ENCODE measurements around the gene PROB1.
A peak's percentile ranks its signal among the peaks of the same experiment; 100 is the strongest.

Gene PROB1

GRCh38 chr5:139431706-139432105 is 36.8 kb upstream of the PROB1 start:
- H3K4me3 ChIP-seq (ENCODE audit: control insufficient read depth, low read depth, low read length): no peak overlapping the region
- DNase-seq (ENCODE audit: low read depth): no peak
- no peak for TF ChIP-seq CTCF (IDR thresholded peaks at IDR 0.05; ENCODE audit: control insufficient read depth, insufficient read depth, low read depth, low read length, missing control alignments)

DNA sequence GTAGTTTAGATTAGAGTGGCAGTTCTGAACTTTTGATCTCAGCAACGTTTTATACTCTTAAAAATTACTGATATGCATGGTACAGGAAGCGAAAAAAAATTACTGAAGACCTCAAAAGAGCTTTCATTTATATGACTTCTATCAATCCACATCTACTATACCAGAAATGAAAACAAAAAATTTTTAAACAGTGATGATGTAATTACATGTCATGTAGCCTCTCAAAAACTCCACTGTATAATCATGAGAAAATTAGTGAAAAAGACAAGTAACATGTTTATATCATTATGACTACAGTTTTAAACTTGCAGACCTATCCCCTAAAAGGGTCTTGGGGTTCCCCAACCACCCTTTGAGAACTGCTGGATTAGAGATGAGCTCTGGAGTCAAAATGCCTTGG is 35.1 kb upstream of the PROB1 start:
- no peak for DNase-seq (ENCODE audit: low read depth)
- H3K4me3 ChIP-seq (ENCODE audit: control insufficient read depth, low read depth, low read length): no peak overlapping the region
- no peak for TF ChIP-seq CTCF (IDR thresholded peaks at IDR 0.05; ENCODE audit: control insufficient read depth, insufficient read depth, low read depth, low read length, missing control alignments)

GRCh38 chr5:139426203-139426885 is 31.4 kb upstream of the PROB1 start:
- no peak for TF ChIP-seq CTCF (IDR thresholded peaks at IDR 0.05; ENCODE audit: control insufficient read depth, insufficient read depth, low read depth, low read length, missing control alignments)
- DNase-seq (ENCODE audit: low read depth): peak; percentile 46
- no peak overlapping the region for H3K4me3 ChIP-seq (ENCODE audit: control insufficient read depth, low read depth, low read length)

DNA sequence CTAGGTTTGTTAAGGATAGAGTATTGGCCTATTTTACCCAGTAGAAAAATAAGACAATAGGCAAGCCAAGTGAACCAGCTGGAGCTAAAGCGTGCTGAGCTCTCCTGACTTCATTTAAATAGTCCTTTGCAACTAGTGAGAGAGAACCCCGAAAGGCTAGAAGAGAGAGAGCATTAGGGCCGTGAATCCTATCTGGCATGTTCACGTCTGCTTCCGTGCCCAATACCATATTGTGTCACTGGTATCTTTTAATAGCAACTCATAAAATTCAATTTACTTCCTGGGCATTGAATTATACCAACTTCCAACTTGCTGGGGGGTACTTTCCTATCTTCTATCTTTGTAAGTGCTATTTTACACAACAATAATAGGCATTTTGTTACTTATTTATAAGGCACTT is 30.6 kb upstream of the PROB1 start:
- no peak overlapping the region for H3K4me3 ChIP-seq (ENCODE audit: control insufficient read depth, low read depth, low read length)
- no peak for DNase-seq (ENCODE audit: low read depth)
- TF ChIP-seq CTCF (IDR thresholded peaks at IDR 0.05; ENCODE audit: control insufficient read depth, insufficient read depth, low read depth, low read length, missing control alignments): no peak

DNA sequence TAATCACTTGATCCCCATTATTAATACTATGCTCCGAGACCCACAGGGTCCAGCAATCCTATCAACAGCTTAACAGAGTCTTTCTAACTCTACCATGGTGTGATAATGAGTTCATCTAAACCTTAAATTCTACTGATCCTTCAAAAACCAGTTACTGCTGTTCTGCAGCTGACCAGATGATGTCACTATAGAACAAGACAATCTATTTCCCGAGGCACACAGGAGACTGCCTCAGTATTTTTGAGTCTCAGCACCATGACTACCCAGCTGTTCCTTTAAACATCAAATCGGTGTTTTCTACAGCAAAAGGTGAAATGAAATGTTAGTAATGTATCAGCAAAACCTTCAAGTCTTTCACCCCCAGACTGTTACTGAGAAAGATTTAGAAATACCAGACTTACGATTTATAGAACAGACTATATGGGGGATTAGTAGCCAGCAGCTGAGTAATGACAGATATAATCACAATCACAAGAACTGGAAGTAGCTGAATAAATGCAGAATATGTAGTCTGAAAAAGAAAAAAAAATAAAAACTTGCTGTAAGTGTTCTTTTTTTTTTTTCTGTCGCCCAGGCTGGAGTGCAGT is 27.5 kb upstream of the PROB1 start:
- peak; percentile 76 for TF ChIP-seq CTCF (IDR thresholded peaks at IDR 0.05; ENCODE audit: control insufficient read depth, insufficient read depth, low read depth, low read length, missing control alignments)
- peak; percentile 31 for DNase-seq (ENCODE audit: low read depth)
- no peak overlapping the region for H3K4me3 ChIP-seq (ENCODE audit: control insufficient read depth, low read depth, low read length)

DNA sequence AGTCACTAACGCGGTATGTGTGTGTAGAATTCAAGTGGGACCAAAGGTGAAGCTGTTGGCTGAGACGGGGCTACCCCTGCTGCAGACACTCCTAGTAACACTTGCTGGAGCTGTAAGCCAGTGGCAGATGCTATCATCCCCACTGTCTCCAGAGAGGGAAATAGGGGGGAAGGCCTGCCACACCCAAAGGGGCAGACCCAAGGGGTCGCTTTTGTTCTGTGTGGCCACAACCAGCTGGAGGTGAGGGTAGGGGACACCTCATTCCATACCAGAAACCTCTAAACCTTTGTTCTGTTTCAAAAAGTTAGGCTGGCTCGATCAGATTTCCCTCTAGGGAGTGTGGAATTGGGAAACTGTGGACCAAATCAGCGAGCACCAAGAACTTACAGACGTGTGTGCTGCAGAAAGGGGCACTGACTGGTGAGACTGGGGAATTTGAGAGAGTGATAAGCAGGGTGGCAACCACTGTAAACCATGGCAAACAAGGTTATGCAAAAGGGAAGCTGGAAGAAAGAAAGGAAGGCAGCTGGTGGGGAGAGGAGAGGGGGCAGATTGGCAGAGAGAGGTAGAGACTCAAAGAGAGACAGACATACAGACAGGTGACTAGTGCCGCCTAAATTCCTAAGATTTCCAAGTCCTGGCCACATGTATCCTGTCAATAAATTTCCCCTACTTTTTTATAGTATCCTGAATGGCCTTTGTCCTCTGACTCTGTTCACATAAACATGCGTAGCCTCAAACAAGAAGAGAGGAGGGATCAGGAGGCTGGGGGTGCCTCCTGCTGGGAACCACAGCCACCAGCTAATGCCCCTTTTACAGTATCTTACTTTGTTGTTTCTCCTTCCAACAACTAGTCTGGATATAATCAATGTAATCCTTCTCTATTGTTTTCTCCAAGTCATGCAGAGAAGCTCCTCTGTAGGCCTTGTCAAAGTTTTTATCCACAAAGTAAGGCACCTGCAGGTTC is 24.6 kb upstream of the PROB1 start:
- H3K4me3 ChIP-seq (ENCODE audit: control insufficient read depth, low read depth, low read length): no peak overlapping the region
- no peak for TF ChIP-seq CTCF (IDR thresholded peaks at IDR 0.05; ENCODE audit: control insufficient read depth, insufficient read depth, low read depth, low read length, missing control alignments)
- DNase-seq (ENCODE audit: low read depth): no peak

Data from AG09309 (cell line).